ENCODE results near the gene TBKBP1.
"Not testable (repeated sequence)": the region's sequence is repeated elsewhere in the genome, so short reads cannot be mapped to it uniquely, and the experiment has no call there.

The TBKBP1 gene

DNA sequence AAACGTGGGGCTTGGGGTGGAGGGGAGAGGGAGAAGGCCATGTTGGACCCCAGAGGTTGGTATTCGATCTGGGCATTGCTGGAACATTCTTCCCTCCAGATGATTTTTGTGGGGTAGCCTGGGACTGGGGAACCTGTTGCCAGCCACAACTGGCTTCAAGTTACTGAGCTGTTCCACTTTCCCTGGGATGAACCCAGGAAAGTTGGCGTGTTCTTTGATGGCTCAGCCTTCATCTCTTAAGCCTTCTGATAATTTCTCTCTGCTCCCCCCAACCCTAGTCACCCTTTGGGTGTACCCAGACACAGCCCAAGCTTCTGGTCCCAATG lies 41.1 kb downstream of the TBKBP1 start:
- DNase-seq = no peak

DNA sequence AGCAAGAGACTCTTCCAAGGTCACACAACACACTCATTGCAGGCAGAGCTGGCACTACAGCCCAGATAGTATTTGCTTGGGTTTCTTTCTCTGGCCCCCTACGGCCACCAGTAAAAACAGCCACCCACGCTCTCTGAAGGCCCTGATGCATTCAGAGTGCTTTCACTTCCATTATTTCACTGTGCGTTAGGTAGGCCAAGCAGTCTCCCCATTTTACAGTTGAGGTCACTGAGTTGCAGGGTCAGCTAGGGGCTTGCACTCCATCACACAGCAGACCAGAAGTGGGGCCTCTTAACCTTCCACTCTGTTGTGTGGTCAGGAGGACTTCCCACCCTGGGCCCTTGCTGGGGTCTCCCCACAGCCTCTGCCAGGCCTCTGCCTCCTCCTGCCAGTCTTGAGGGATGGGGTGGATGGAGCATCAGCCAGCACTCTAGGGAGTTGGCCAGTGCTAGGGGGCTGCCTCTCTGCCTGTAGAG lies 41.6 kb downstream of the TBKBP1 start:
- no peak for DNase-seq

DNA sequence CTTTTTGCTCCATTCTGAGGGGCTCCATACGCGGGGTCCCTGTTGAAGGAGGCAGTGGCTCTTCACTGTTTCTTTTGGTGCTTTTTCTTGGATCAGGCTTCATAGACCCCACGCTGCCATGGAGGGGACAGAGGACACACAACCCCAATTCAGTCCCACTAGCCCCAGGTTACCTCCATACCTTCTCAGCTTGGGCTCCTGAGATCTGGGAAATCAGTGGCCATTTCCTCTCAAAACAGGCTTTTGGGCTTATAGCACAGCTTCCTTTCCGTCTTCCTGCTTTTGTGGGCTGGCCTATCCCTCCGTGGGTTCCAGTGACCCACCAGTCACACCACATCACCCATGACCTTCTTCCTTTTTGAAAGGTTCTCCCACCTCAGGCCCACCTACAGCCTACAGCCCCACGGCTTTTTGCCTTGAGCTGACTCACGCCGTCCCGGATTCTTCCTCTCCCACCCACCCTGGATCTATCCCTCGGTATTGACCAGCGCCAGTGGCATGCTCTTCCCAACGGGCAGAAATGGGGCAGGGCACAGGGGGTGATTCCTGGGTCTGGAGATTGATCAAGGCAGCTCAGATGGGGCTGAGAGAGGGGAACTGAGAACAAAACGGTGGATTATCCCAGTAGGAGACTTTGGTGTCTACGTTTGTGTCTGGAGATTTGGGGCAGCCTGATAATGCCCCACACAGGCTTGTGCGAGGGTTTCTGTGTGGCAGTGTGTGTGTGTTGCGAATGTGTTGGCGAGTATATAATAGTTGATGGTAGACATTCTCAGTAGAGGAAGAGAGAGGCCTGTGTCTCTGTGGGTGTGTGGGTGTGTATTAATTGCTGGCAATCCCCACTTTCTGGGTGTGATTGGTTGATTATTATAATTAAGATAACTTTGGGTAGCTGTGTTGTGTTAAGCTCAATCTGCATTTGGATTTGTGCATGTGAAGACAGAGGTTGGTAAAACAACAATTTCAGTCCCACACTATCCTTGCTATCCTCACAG lies 42.8 kb downstream of the TBKBP1 start:
- DNase-seq = no peak

- no peak for DNase-seq
Measured at GRCh38 chr17:47738178-47738577, 44.2 kb downstream of the TBKBP1 start.

- no peak for DNase-seq
Measured at GRCh38 chr17:47739150-47739549, 45.2 kb downstream of the TBKBP1 start.

- not testable (repeated sequence) for DNase-seq
Measured at GRCh38 chr17:47739945-47740344, 46.0 kb downstream of the TBKBP1 start.

GRCh38 chr17:47741109-47741792 lies 47.3 kb downstream of the TBKBP1 start:
- DNase-seq = no peak

DNA sequence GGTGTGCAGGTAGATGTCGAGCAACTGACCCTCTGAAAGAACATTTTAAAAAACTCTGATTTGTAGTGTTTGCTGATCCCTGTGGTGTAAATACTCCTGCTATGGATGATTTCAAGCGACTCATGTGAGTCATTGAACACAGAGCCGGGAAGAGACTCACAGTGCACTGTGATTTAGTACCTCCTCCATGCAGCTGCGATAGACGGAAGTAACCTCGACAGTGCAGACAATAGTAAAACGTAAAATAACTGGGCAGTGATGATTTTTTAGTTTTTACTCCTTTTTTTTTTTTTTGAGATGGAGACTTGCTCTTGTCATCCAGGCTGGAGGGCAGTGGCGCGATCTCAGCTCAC lies 47.8 kb downstream of the TBKBP1 start:
- DNase-seq = no peak

- peak; percentile 62 for DNase-seq
Measured at GRCh38 chr17:47742319-47743181, 48.6 kb downstream of the TBKBP1 start.

- DNase-seq = no peak
Measured at GRCh38 chr17:47744168-47745036, 50.4 kb downstream of the TBKBP1 start.

- DNase-seq = no peak
Measured at GRCh38 chr17:47745037-47745380, 51.0 kb downstream of the TBKBP1 start.

DNA sequence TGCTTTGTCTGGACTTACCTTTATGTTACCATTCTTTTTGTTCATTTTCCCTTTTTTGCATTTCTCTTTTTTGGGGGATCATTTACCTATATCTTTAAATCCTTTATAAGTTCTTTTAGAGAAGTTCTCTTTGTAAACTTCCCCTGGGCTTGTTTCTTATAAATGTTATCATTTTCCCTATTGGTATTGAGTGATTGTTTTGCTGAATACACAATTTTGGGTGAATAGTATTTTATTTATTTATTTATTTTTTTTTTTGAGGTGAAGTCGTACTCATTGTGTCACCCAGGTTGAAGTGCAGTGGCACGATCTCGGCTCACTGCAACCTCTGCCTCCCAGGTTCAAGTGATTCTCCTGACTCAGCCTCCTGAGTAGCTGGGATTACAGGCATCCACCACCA lies 57.5 kb downstream of the TBKBP1 start:
- no peak for DNase-seq

DNA sequence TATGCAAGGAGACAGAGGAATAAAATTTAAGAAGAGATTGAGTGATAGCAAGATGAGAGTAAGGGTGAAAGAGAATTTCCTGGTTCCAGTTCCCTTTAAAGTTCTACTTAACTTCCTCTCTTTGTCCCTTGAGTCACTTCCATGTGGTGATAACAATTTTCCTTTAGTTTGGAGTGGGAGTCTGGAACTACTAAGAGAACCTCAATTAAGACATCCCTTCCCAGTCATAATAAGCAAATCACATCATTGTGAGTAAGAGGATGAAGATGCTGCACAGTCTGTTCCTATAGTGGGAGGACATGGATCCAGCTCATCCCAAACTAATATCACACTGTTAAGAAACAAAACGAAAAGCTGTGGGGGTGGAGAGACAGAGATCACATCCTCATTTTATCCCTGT lies 63.4 kb downstream of the TBKBP1 start:
- no peak for DNase-seq

DNA sequence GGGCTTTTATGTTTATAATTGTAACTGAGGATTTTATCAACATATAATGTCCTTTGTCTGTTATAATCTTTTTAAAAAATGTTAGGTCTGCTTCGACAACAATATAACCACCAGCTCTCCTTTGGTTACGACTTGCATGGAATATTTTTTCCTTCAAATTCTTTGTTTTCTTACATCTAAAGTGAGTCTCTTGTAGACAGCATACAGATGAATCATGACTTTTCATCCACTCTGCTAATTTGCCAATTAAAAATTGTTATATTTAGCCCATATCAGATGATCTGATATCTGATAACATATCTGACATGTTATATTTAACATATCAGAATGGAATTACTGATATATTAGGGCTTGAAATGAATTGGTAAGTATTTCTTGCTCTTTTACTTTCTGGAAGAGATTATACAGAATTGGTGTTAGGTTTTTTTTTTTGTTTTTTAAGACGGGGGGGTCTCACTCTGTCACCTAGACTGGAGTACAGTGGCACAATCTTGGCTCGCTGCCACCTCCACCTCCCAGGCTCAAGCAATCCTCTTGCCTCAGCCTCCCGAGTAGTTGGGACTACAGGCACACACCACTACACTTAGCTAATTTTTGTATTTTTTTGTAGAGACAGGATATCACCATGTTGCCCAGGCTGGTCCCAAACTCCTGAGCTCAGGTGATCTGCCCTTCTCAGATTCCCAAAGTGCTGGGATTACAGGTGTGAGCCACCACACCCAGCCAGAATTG lies 66.6 kb downstream of the TBKBP1 start:
- no peak for DNase-seq

Measured in OCI-M1 (cell line).